ENCODE data around the gene ALOX5AP.

The ALOX5AP gene

GRCh38 chr13:30770929-30771328, 35.6 kb downstream of the ALOX5AP start:
- no peak for DNase-seq

GRCh38 chr13:30773561-30773960, 38.2 kb downstream of the ALOX5AP start:
- DNase-seq = no peak

GRCh38 chr13:30774214-30774730, 38.9 kb downstream of the ALOX5AP start:
- no peak for DNase-seq

- no peak for DNase-seq
Observed at GRCh38 chr13:30776661-30777060, 41.3 kb downstream of the ALOX5AP start.

GRCh38 chr13:30779016-30779415, 43.7 kb downstream of the ALOX5AP start:
- DNase-seq = no peak

- DNase-seq = no peak
Observed at GRCh38 chr13:30779608-30780007, 44.3 kb downstream of the ALOX5AP start.

- DNase-seq = no peak
Observed at GRCh38 chr13:30780338-30780981, 45.1 kb downstream of the ALOX5AP start.

- DNase-seq = no peak
Observed at GRCh38 chr13:30785191-30785850, 50.0 kb downstream of the ALOX5AP start.

GRCh38 chr13:30786648-30787047, 51.3 kb downstream of the ALOX5AP start:
- no peak for DNase-seq

- DNase-seq = no peak
Observed at GRCh38 chr13:30787738-30788525, 52.6 kb downstream of the ALOX5AP start.

GRCh38 chr13:30789166-30789862, 54.0 kb downstream of the ALOX5AP start:
- no peak for DNase-seq

- no peak for DNase-seq
Observed at GRCh38 chr13:30790592-30790991, 55.2 kb downstream of the ALOX5AP start.

- DNase-seq = no peak
Observed at GRCh38 chr13:30791354-30792001, 56.1 kb downstream of the ALOX5AP start.

- DNase-seq = no peak
Observed at GRCh38 chr13:30792285-30793000, 57.1 kb downstream of the ALOX5AP start.

- DNase-seq = no peak
Observed at GRCh38 chr13:30796132-30796572, 60.8 kb downstream of the ALOX5AP start.

GRCh38 chr13:30796631-30797601, 61.6 kb downstream of the ALOX5AP start:
- DNase-seq = no peak

GRCh38 chr13:30797847-30798535, 62.6 kb downstream of the ALOX5AP start:
- no peak for DNase-seq

GRCh38 chr13:30798776-30799355, 63.5 kb downstream of the ALOX5AP start:
- DNase-seq = no peak

- no peak for DNase-seq
Observed at GRCh38 chr13:30799356-30799824, 64.0 kb downstream of the ALOX5AP start.

Data from NCI-H2081 treated with DMSO at 0.1 percent for 48 hours (cell line).